GM19239 (cell line): ENCODE measurements around the gene EIF5.

Experiments used
- DNase-seq: peaks from one replicate; pipeline ENCODE4 v3.0.0; 2011; ENCODE audit warnings: low spot score; ENCODE audit not compliant: insufficient read length
- FAIRE-seq: peaks from 2 replicates; lab custom pipeline; 2011; peaks lifted over from hg19 to GRCh38; lab: Jason Lieb, UNC

The EIF5 gene

GRCh38 chr14:103308717-103309616, 25.1 kb upstream of the EIF5 start:
- DNase-seq (no peak), FAIRE-seq (no peak)

GRCh38 chr14:103310576-103311095, 23.4 kb upstream of the EIF5 start:
- no peak for FAIRE-seq

GRCh38 chr14:103311171-103311997, 22.7 kb upstream of the EIF5 start:
- no peak for FAIRE-seq
- no peak for DNase-seq

More at GRCh38 chr14:103310576-103311095, 23.4 kb upstream of the EIF5 start:
- DNase-seq: no peak

DNA sequence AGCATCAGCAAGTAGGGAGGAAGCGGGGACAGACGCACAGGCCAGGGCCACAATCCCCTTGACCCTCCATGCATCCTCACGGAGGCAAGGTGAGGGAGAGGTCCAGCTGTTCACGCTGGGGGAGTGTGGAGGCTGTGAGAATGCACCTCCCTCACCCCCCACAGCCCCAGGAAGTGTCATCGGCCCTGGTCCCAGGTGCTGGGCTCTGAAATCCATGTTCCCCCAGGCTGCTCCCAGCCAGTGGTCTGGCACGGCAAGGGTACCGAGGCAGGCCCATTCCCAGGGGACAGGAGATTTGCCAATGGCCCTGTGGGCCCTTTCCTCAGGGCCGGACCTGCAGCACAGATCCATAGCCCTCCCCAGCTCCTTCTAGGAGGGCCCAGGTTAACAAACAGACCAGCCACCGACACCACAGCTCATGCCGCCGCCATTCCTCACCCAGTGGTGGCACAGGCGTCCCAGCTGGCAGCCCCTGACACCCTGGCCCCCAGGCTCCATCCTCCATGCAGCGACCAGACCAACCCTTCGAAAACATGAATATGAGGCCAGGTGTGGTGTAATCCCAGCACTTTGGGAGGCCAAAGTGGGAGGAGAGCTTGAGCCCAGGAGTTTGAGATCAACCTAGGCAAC, 21.9 kb upstream of the EIF5 start:
- FAIRE-seq: no peak

DNA sequence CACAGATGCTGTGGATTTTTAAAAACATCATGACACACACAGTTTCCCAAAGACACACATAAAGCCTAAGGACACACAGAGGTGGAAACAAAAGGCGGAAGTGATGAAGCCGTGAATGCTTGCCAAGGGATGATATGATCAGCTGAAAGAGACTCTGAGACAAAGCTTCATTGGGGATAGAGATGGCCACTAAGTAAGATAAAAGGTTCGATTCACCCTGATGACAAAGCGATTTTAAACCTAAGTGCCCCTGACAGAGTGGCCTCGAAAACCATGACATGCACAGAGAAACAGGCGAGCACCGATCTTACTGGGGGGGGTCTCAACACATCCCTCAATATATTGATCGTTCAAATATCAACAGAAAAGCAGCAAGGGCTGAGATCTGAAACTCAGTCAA, 20.3 kb upstream of the EIF5 start:
- no peak for FAIRE-seq
- no peak for DNase-seq

More for the DNA sequence above, 21.9 kb upstream of the EIF5 start:
- no peak for DNase-seq

DNA sequence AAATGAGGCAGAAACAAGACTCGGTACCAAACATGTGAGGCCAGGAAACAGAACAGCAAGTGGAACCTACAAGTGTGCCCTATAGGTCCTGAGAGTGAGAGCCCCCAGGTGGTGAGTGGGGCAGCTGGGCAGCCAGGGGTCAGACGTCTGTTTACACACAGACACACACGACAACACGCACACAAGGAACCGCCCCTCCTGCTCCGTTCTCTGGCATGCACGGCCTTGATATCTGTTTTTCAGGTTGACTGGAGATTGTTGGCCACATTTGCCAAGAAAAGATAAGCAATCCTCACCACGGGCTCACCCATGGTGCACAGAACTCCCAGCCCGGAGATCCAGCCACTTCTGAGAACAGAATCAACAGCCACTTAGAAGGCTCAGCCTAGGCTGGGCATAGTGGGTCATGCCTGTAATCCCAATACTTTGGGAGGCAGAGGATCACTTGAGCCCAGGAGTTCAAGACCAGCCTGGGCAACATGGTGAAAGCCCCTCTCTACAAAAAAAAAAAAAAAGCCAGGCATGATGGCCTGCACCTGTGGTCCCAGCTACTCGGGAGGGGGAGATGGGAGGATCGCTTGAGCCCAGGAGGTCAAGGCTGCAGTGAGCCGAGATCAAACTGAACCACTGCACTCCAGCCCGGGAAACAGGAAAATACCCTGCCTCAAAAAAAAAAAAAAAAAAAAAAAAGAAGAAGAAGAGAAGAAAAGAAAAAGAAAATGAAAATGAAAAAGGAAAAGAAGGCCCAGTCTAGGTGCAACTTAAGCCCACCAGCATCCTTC, 19.4 kb upstream of the EIF5 start:
- DNase-seq (no peak), FAIRE-seq (no peak)

- DNase-seq (no peak), FAIRE-seq (no peak)
Observed at GRCh38 chr14:103315351-103315911, 18.6 kb upstream of the EIF5 start.

- no peak for FAIRE-seq
- no peak for DNase-seq
Observed at GRCh38 chr14:103315941-103316340, 18.1 kb upstream of the EIF5 start.

- FAIRE-seq (no peak), DNase-seq (no peak)
Observed at GRCh38 chr14:103316721-103317121, 17.3 kb upstream of the EIF5 start.

GRCh38 chr14:103317251-103317650, 16.8 kb upstream of the EIF5 start:
- no peak for FAIRE-seq
- no peak for DNase-seq

GRCh38 chr14:103317976-103318580, 16.0 kb upstream of the EIF5 start:
- FAIRE-seq: no peak
- no peak for DNase-seq

- no peak for FAIRE-seq
- DNase-seq: no peak
Observed at GRCh38 chr14:103318750-103319419, 15.2 kb upstream of the EIF5 start.

DNA sequence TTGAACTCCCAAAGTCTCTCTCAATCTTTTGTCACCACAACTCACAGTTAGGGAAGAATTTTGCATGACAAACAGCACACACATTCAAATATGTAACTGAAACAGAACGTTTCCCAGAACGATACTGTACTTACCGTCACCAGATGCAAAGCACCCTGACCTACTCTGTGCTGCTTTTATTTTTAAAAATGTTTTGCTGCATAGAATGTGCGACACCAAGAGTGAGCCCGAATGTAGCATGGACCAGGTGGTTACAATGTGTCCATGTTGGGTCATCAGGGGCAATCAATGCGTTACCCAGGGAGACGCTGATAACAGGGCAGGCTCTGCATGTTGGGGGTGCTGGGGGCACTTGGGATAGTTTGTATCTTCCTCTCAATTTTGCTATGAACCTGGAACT, 14.6 kb upstream of the EIF5 start:
- DNase-seq (no peak), FAIRE-seq (no peak)

GRCh38 chr14:103326078-103326477, 8.0 kb upstream of the EIF5 start:
- DNase-seq (no peak), FAIRE-seq (no peak)

- DNase-seq (no peak), FAIRE-seq (no peak)
Observed at GRCh38 chr14:103328941-103329340, 5.1 kb upstream of the EIF5 start.

- DNase-seq (no peak), FAIRE-seq (no peak)
Observed at GRCh38 chr14:103329401-103330347, 4.4 kb upstream of the EIF5 start.

GRCh38 chr14:103330536-103330935, 3.5 kb upstream of the EIF5 start:
- DNase-seq: no peak

More at GRCh38 chr14:103330536-103330935, 3.5 kb upstream of the EIF5 start:
- FAIRE-seq: no peak
